GM23338 (cell line): ENCODE measurements around the gene ST3GAL4. TPM values are rescaled to one million over a fixed set of nuclear protein-coding genes. Genes with fewer than 3 reads are reported as not detected.

ENCODE experiments used
- ATAC-seq: fragments of 200-7000 bp; cut with Tn5 transposase; 3 replicates; pipeline ENCODE4 v1.9.1; 2020
- DNase-seq: peaks from one replicate; pipeline ENCODE4 v3.0.0-alpha.2; 2015; ENCODE audit warnings: low spot score
- H2AFZ ChIP-seq: fragments of 200-600 bp; sonication (generic); 2 replicates; pipeline ENCODE4 v1.8.0; 2016; ENCODE audit warnings: antibody characterized with exemption, mild to moderate bottlenecking, moderate library complexity
- H3F3A ChIP-seq: fragments of 200-600 bp; sonication (generic); replicated peaks from 2 replicates; pipeline ENCODE4 v1.8.0; 2017; ENCODE audit warnings: antibody characterized with exemption, mixed run types, low read depth
- H3K27ac ChIP-seq: fragments of 200-600 bp; sonication (generic); 2 replicates; pipeline ENCODE4 v1.6.1; 2016; ENCODE audit warnings: low read depth
- H3K27me3 ChIP-seq: fragments of 200-600 bp; sonication (generic); 2 replicates; pipeline ENCODE4 v1.8.0; 2016; ENCODE audit warnings: mild to moderate bottlenecking, mixed run types, moderate library complexity; ENCODE audit not compliant: insufficient read depth
- H3K36me3 ChIP-seq: fragments of 200-600 bp; sonication (generic); 2 replicates; pipeline ENCODE4 v1.8.0; 2016; ENCODE audit warnings: mild to moderate bottlenecking; ENCODE audit not compliant: insufficient read depth
- H3K4me1 ChIP-seq: fragments of 200-600 bp; sonication (generic); 2 replicates; pipeline ENCODE4 v1.8.0; 2016; ENCODE audit warnings: mild to moderate bottlenecking, moderate library complexity; ENCODE audit not compliant: insufficient read depth
- H3K4me2 ChIP-seq: fragments of 200-600 bp; sonication (generic); 2 replicates; pipeline ENCODE4 v1.7.1; 2017; ENCODE audit warnings: mixed run types
- H3K4me3 ChIP-seq: fragments of 200-600 bp; sonication (generic); 2 replicates; pipeline ENCODE4 v1.6.1; 2016; ENCODE audit warnings: mixed run types
- H3K79me2 ChIP-seq: fragments of 200-600 bp; sonication (generic); replicated peaks from 2 replicates; pipeline ENCODE4 v1.8.0; 2017; ENCODE audit warnings: mild to moderate bottlenecking; ENCODE audit not compliant: insufficient read depth
- H3K9me2 ChIP-seq: fragments of 200-600 bp; sonication (generic); 2 replicates; pipeline ENCODE4 v1.8.0; 2017; ENCODE audit not compliant: insufficient read depth
- H4K20me1 ChIP-seq: fragments of 200-600 bp; sonication (generic); replicated peaks from 2 replicates; pipeline ENCODE4 v1.8.0; 2017; ENCODE audit warnings: mild to moderate bottlenecking; ENCODE audit not compliant: insufficient read depth
- H3K27ac Mint-ChIP-seq: 2 replicates; pipeline ENCODE4 v1.8.0; 2020; ENCODE audit warnings: inconsistent platforms, mild to moderate bottlenecking, moderate library complexity, mixed read lengths
- H3K27me3 Mint-ChIP-seq: 3 replicates; pipeline ENCODE4 v1.8.0; 2022; ENCODE audit warnings: low read depth, mild to moderate bottlenecking, moderate library complexity, mixed read lengths, inconsistent platforms; ENCODE audit not compliant: insufficient read depth, poor library complexity
- H3K36me3 Mint-ChIP-seq: 3 replicates; pipeline ENCODE4 v1.8.0; 2021; ENCODE audit warnings: low read depth, mild to moderate bottlenecking, inconsistent platforms, moderate library complexity, mixed read lengths
- H3K4me1 Mint-ChIP-seq: 3 replicates; pipeline ENCODE4 v1.8.0; 2020; ENCODE audit warnings: mild to moderate bottlenecking, inconsistent platforms, mixed read lengths
- H3K4me3 Mint-ChIP-seq: 3 replicates; pipeline ENCODE4 v1.8.0; 2021; ENCODE audit warnings: moderate library complexity, mild to moderate bottlenecking, inconsistent platforms, mixed read lengths
- H3K9me3 Mint-ChIP-seq: 3 replicates; pipeline ENCODE4 v1.8.0; 2020; ENCODE audit warnings: moderate library complexity, mild to moderate bottlenecking, inconsistent platforms, mixed read lengths
- CREB1 ChIP-seq: fragments of 250-450 bp; sonication (Bioruptor Pico); IDR thresholded peaks from 2 replicates; pipeline ENCODE4 v1.5.0; 2020; ENCODE audit warnings: low read depth, mild to moderate bottlenecking, moderate library complexity
- ETS1 ChIP-seq: IDR thresholded peaks from 2 replicates; pipeline ENCODE4 v1.6.1; 2016; ENCODE audit warnings: antibody characterized with exemption
- EZH2 ChIP-seq: fragments of 200-600 bp; sonication (generic); IDR thresholded peaks from one replicate; pipeline ENCODE4 v1.8.0; 2017; ENCODE audit warnings: antibody characterized with exemption, mild to moderate bottlenecking, low read depth; ENCODE audit not compliant: unreplicated experiment
- EZH2phosphoT487 ChIP-seq: fragments of 200-600 bp; sonication (generic); IDR thresholded peaks from one replicate; pipeline ENCODE4 v1.8.1; 2018; ENCODE audit warnings: antibody characterized with exemption; ENCODE audit not compliant: unreplicated experiment
- JUNB ChIP-seq: IDR thresholded peaks from one replicate; pipeline ENCODE4 v1.6.1; 2016; ENCODE audit warnings: antibody characterized with exemption; ENCODE audit not compliant: unreplicated experiment
- NANOG ChIP-seq: IDR thresholded peaks from 2 replicates; pipeline ENCODE4 v1.6.1; 2016; ENCODE audit warnings: antibody characterized with exemption, borderline replicate concordance
- POLR2AphosphoS5 ChIP-seq: IDR thresholded peaks from 2 replicates; pipeline ENCODE4 v1.6.1; 2016; ENCODE audit warnings: antibody characterized with exemption, low read depth
- STAT1 ChIP-seq: IDR thresholded peaks from one replicate; pipeline ENCODE4 v1.6.1; 2016; ENCODE audit warnings: antibody characterized with exemption; ENCODE audit not compliant: unreplicated experiment
- ZNF114 ChIP-seq: fragments of 250-450 bp; sonication (Bioruptor Pico); IDR thresholded peaks from 2 replicates; pipeline ENCODE4 v1.5.0; 2020; ENCODE audit warnings: mild to moderate bottlenecking, moderate library complexity
- ZNF331 ChIP-seq: fragments of 250-450 bp; sonication (Bioruptor Pico); IDR thresholded peaks from 2 replicates; pipeline ENCODE4 v1.5.0; 2020; ENCODE audit warnings: low read depth, mild to moderate bottlenecking, moderate library complexity
- ZNF462 ChIP-seq: fragments of 250-450 bp; sonication (Bioruptor Pico); IDR thresholded peaks from 2 replicates; pipeline ENCODE4 v1.5.0; 2020; ENCODE audit warnings: mild to moderate bottlenecking, moderate library complexity
- polyA plus RNA-seq: library from polyadenylated mRNA; unstranded; fragments of >200 nt; fragmentation: Nextera tagmentation; extraction: Ambion mirVana; gene quantifications from 2 replicates; pipeline ENCODE4 v1.2.1, GENCODE V29; 2016
- total RNA-seq: library from RNA; depleted of rRNA; stranded (reverse); fragments of >200 nt; shearing (Covaris generic); gene quantifications from 2 replicates; pipeline ENCODE4 v1.2.3, GENCODE V29; 2014
- TF ChIP-seq, protein P1 (sequence below): IDR thresholded peaks from one replicate; pipeline ENCODE4 v1.6.1; 2018; ENCODE audit warnings: antibody characterized with exemption; ENCODE audit not compliant: unreplicated experiment
- TF ChIP-seq, protein P2 (sequence below), 2 experiments: fragments of 200-600 bp in 1 of 2; sonication (generic) in 1 of 2; conservative IDR thresholded peaks; 2 replicates each; pipeline versions ENCODE4 v1.5.1 to v1.6.1; 2016 to 2017; ENCODE audit warnings: antibody characterized with exemption in 2 of 2, low read depth in 2 of 2, mild to moderate bottlenecking in 2 of 2, moderate library complexity in 1 of 2

The ST3GAL4 gene
- total and polyA plus RNA-seq, 2 experiments from 2014 or later: 10.1 to 28.0 TPM

DNA sequence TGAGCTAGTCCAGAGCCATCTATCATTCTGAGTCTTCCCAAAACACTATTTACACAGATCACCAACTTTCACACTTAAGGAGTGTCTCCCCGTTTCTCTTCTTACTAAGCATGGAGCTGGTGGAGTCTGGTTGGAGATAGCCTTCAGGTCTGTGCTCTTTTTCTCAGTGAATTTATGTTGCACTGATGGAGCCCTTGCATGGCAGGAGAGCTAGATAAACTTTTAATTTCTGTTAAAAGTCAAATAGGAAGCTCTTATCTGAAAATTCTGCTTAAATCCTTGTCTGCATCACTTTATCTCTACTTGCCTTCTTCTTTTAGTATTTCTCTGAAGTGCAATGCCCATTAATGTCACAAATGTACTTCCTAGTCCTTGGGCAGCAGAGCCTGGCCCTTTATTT, 63.4 kb downstream of the ST3GAL4 start:
- Mint-ChIP-seq H3K36me3 (no peaks in the 10 kb centered on the region), H3K4me1 (peaks cover 8% of the 10 kb centered on the region), H3K4me3 (no peak overlapping the region), H3K27ac (no peak overlapping the region), H3K27me3 (peaks cover 10% of the 10 kb centered on the region), H3K9me3 (no peaks in the 10 kb centered on the region)
- TF ChIP-seq CREB1 (CRISPR knock-in tag): no peak
- no peak for TF ChIP-seq JUNB
- no peak for TF ChIP-seq POLR2AphosphoS5
- no peak for TF ChIP-seq NANOG
- TF ChIP-seq STAT1: no peak
- TF ChIP-seq, protein P1, sequence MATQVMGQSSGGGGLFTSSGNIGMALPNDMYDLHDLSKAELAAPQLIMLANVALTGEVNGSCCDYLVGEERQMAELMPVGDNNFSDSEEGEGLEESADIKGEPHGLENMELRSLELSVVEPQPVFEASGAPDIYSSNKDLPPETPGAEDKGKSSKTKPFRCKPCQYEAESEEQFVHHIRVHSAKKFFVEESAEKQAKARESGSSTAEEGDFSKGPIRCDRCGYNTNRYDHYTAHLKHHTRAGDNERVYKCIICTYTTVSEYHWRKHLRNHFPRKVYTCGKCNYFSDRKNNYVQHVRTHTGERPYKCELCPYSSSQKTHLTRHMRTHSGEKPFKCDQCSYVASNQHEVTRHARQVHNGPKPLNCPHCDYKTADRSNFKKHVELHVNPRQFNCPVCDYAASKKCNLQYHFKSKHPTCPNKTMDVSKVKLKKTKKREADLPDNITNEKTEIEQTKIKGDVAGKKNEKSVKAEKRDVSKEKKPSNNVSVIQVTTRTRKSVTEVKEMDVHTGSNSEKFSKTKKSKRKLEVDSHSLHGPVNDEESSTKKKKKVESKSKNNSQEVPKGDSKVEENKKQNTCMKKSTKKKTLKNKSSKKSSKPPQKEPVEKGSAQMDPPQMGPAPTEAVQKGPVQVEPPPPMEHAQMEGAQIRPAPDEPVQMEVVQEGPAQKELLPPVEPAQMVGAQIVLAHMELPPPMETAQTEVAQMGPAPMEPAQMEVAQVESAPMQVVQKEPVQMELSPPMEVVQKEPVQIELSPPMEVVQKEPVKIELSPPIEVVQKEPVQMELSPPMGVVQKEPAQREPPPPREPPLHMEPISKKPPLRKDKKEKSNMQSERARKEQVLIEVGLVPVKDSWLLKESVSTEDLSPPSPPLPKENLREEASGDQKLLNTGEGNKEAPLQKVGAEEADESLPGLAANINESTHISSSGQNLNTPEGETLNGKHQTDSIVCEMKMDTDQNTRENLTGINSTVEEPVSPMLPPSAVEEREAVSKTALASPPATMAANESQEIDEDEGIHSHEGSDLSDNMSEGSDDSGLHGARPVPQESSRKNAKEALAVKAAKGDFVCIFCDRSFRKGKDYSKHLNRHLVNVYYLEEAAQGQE: no peak
- no peak for TF ChIP-seq ZNF462
- TF ChIP-seq ETS1: no peak
- TF ChIP-seq ZNF331: no peak
- TF ChIP-seq EZH2phosphoT487: no peak
- TF ChIP-seq EZH2: no peak
- TF ChIP-seq, protein P2, sequence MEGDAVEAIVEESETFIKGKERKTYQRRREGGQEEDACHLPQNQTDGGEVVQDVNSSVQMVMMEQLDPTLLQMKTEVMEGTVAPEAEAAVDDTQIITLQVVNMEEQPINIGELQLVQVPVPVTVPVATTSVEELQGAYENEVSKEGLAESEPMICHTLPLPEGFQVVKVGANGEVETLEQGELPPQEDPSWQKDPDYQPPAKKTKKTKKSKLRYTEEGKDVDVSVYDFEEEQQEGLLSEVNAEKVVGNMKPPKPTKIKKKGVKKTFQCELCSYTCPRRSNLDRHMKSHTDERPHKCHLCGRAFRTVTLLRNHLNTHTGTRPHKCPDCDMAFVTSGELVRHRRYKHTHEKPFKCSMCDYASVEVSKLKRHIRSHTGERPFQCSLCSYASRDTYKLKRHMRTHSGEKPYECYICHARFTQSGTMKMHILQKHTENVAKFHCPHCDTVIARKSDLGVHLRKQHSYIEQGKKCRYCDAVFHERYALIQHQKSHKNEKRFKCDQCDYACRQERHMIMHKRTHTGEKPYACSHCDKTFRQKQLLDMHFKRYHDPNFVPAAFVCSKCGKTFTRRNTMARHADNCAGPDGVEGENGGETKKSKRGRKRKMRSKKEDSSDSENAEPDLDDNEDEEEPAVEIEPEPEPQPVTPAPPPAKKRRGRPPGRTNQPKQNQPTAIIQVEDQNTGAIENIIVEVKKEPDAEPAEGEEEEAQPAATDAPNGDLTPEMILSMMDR (conservative IDR thresholded peaks at IDR 0.05; ENCODE audit: low read depth in 2 of 2): no peak
- TF ChIP-seq ZNF114: no peak
- Histone ChIP-seq H3K27me3 (0 out of 2 replicates have a peak, but pooled peaks cover 3% of the 10 kb centered on the region), H3F3A (0 out of 2 replicates have a peak, but pooled peaks cover 3% of the 10 kb centered on the region), H3K79me2 (no peaks in the 10 kb centered on the region), H3K36me3 (no peaks in the 10 kb centered on the region), H2AFZ (no peak overlapping the region), H4K20me1 (no peaks in the 10 kb centered on the region), H3K4me3 (no peak overlapping the region), H3K9me2 (no peaks in the 10 kb centered on the region), H3K27ac (no peak overlapping the region), H3K4me2 (no peak overlapping the region), H3K4me1 (peaks cover 11% of the 10 kb centered on the region; the same call in 1 of the 2 replicates)
- DNase-seq: no peak
- no peak for ATAC-seq
